GM13977 (cell line): ENCODE measurements around the gene URB2.

ENCODE experiments used
- DNase-seq: peaks from one replicate; pipeline ENCODE4 v3.0.0; 2012; ENCODE audit warnings: low spot score
- in situ Hi-C: fragments of 300-500 bp; cut with MboI; formaldehyde crosslinking; loops from one replicate; pipeline ENCODE4 v1.12.0; 2022; ENCODE audit warnings: low sequenced_read_pairs, low pct_unique_long_range_greater_than_20kb, mixed read lengths, inconsistent platforms; ENCODE audit not compliant: unreplicated experiment
- TF ChIP-seq, protein P1 (sequence below): IDR thresholded peaks from 2 replicates; pipeline ENCODE4 v1.5.1; 2012; ENCODE audit warnings: mild to moderate bottlenecking, control low read depth; ENCODE audit not compliant: insufficient read depth; ENCODE audit errors: extremely low read depth, missing control alignments

Gene URB2

GRCh38 chr1:229597877-229598276, 28.2 kb upstream of the URB2 start:
- DNase-seq = no peak
- in situ Hi-C loops = no loop called here
- TF ChIP-seq, protein P1, sequence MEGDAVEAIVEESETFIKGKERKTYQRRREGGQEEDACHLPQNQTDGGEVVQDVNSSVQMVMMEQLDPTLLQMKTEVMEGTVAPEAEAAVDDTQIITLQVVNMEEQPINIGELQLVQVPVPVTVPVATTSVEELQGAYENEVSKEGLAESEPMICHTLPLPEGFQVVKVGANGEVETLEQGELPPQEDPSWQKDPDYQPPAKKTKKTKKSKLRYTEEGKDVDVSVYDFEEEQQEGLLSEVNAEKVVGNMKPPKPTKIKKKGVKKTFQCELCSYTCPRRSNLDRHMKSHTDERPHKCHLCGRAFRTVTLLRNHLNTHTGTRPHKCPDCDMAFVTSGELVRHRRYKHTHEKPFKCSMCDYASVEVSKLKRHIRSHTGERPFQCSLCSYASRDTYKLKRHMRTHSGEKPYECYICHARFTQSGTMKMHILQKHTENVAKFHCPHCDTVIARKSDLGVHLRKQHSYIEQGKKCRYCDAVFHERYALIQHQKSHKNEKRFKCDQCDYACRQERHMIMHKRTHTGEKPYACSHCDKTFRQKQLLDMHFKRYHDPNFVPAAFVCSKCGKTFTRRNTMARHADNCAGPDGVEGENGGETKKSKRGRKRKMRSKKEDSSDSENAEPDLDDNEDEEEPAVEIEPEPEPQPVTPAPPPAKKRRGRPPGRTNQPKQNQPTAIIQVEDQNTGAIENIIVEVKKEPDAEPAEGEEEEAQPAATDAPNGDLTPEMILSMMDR = no peak

GRCh38 chr1:229599218-229599954, 26.7 kb upstream of the URB2 start:
- in situ Hi-C loops = no loop called here
- DNase-seq = no peak
- TF ChIP-seq, protein P1 = no peak

- in situ Hi-C loops = no loop called here
- TF ChIP-seq, protein P1 = no peak
- no peak for DNase-seq
Observed at GRCh38 chr1:229600229-229600628, 25.8 kb upstream of the URB2 start.

DNA sequence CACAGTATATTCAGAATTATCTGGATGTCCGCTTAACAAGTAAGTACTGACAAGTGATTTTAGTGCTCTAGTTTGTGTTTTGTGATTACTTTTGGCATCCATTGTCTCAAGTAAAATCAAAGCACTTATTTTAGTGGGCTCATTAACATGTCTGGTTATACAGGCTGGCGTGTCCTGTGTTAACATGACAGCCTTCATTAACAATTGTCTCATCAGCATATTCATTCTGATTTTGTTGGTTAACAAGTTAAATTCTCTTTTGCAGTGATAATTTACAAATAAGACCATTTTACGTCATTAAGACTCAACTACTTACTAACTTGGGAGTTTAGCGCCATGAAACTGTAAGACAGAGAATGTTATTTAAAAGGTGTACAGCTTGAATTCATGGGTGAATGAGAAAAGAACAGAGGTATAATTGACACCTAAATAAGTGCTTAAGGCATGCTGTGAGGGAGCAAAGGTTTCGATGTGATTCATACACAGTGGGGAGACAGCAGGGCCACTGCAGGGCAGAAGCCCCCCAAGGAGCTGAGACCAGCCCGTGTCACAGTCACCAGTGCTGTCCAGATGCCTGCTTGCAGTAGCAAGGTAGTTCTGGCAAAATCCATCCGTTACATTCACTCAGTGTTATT, 22.6 kb upstream of the URB2 start:
- no peak for DNase-seq
- in situ Hi-C loops = no loop called here
- TF ChIP-seq, protein P1 = no peak

- DNase-seq = no peak
- TF ChIP-seq, protein P1 = no peak
- in situ Hi-C loops = no loop called here
Observed at GRCh38 chr1:229607370-229607769, 18.7 kb upstream of the URB2 start.

DNA sequence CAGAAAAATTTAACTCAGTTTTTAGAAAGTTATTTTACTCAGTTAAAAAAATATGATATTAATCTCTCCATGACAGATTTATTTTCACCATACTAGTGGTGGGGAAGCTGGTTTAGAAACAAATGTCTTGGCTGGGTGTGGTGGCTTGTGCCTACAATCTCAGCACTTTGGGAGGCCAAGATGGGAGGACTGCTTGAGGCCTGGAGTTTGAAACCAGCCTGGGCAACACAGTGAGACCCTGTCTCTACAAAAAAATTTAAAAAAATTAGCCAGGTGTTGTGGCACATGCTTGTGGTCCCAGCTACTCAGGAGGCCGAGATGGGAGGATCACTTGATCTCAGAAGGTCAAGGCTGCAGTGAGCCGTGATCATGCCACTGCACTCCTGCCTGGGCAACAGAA, 17.5 kb upstream of the URB2 start:
- in situ Hi-C loops = no loop called here
- no peak for DNase-seq
- TF ChIP-seq, protein P1 = no peak
